Measurements from ENCODE around the gene GRM3. TPM values are rescaled to one million over a fixed set of nuclear protein-coding genes. Genes with fewer than 3 reads are reported as not detected.

Gene GRM3
- total and polyA plus RNA-seq, 4 donors = not detected

GRCh38 chr7:86790383-86790782 is 146.7 kb downstream of the GRM3 start:
- H3K4me3 ChIP-seq (ENCODE audit: low read length in 2 of 2) = no peak overlapping the region
- H3K27me3 ChIP-seq (ENCODE audit: control insufficient read depth in 1 of 2, insufficient read depth in 2 of 2, low read length in 1 of 2) = no peaks in the 10 kb centered on the region
- H3K9me3 ChIP-seq (ENCODE audit: control insufficient read depth, low read length) = no peaks in the 10 kb centered on the region
- H3K4me1 ChIP-seq (ENCODE audit: control insufficient read depth in 1 of 2, insufficient read depth in 2 of 2, low read length in 2 of 2) = no peaks in the 10 kb centered on the region
- DNase-seq = no peak
- intact Hi-C loops (cut with DNase I) = no loop called here
- H3K27ac ChIP-seq (ENCODE audit: low read depth in 1 of 2, low read length in 2 of 2) = no peak overlapping the region
- no peak for ATAC-seq (ENCODE audit: low FRiP score)
- H3K36me3 ChIP-seq (ENCODE audit: control insufficient read depth in 1 of 2, insufficient read depth in 2 of 2, low read length in 1 of 2) = no peaks in the 10 kb centered on the region

DNA sequence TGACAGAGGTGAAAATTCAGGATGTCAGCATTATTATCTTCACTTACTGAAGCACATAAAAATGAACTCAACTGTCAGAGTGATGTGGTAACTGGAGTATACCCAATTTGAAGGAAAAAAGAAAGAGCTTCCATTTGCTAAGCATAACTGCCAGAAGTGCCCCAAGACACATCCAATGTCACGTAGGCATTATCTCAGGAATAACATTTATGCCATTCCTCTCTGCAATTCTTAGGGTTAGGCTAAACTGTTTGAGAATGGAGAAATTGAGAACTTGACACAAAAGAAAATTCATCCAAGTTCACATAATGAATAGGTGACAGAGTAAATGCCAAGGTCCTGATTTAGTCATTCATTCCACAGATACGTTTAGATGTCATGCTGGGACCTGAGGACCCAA is 148.6 kb downstream of the GRM3 start:
- 8 to 16% methylated on average over 2 of the region's 2 CpGs for WGBS, 2 donors
- Histone ChIP-seq H3K9me3 (ENCODE audit: control insufficient read depth, low read length) (no peaks in the 10 kb centered on the region), H3K4me1 (ENCODE audit: control insufficient read depth in 1 of 2, insufficient read depth in 2 of 2, low read length in 2 of 2) (no peaks in the 10 kb centered on the region), H3K27ac (ENCODE audit: low read depth in 1 of 2, low read length in 2 of 2) (no peak overlapping the region), H3K4me3 (ENCODE audit: low read length in 2 of 2) (no peak overlapping the region), H3K36me3 (ENCODE audit: control insufficient read depth in 1 of 2, insufficient read depth in 2 of 2, low read length in 1 of 2) (no peaks in the 10 kb centered on the region), H3K27me3 (ENCODE audit: control insufficient read depth in 1 of 2, insufficient read depth in 2 of 2, low read length in 1 of 2) (no peaks in the 10 kb centered on the region)
- DNase-seq = no peak
- ATAC-seq (ENCODE audit: low FRiP score) = no peak
- intact Hi-C loops (cut with DNase I) = no loop called here

GRCh38 chr7:86793136-86793535 is 149.4 kb downstream of the GRM3 start:
- intact Hi-C loops (cut with DNase I) = no loop called here
- Histone ChIP-seq H3K36me3 (ENCODE audit: control insufficient read depth in 1 of 2, insufficient read depth in 2 of 2, low read length in 1 of 2) (no peaks in the 10 kb centered on the region), H3K4me3 (ENCODE audit: low read length in 2 of 2) (no peak overlapping the region), H3K4me1 (ENCODE audit: control insufficient read depth in 1 of 2, insufficient read depth in 2 of 2, low read length in 2 of 2) (no peaks in the 10 kb centered on the region), H3K27me3 (ENCODE audit: control insufficient read depth in 1 of 2, insufficient read depth in 2 of 2, low read length in 1 of 2) (no peaks in the 10 kb centered on the region), H3K27ac (ENCODE audit: low read depth in 1 of 2, low read length in 2 of 2) (no peak overlapping the region), H3K9me3 (ENCODE audit: control insufficient read depth, low read length) (no peaks in the 10 kb centered on the region)
- DNase-seq (no peak), ATAC-seq (ENCODE audit: low FRiP score) (no peak)
- WGBS, 2 donors = 4 to 6% methylated on average over 1 of the region's 1 CpG

GRCh38 chr7:86814661-86815379 is 171.1 kb downstream of the GRM3 start:
- intact Hi-C loops (cut with DNase I) = no loop called here
- H3K27me3 ChIP-seq (ENCODE audit: control insufficient read depth in 1 of 2, insufficient read depth in 2 of 2, low read length in 1 of 2) = no peaks in the 10 kb centered on the region
- no peaks in the 10 kb centered on the region for H3K4me1 ChIP-seq (ENCODE audit: control insufficient read depth in 1 of 2, insufficient read depth in 2 of 2, low read length in 2 of 2)
- DNase-seq (no peak), ATAC-seq (ENCODE audit: low FRiP score) (no peak)
- 25 to 28% methylated on average over 5 of the region's 5 CpGs for WGBS, 2 donors
- H3K9me3 ChIP-seq (ENCODE audit: control insufficient read depth, low read length) = no peaks in the 10 kb centered on the region
- H3K36me3 ChIP-seq (ENCODE audit: control insufficient read depth in 1 of 2, insufficient read depth in 2 of 2, low read length in 1 of 2) = no peaks in the 10 kb centered on the region
- no peak overlapping the region for H3K27ac ChIP-seq (ENCODE audit: low read depth in 1 of 2, low read length in 2 of 2)
- no peak overlapping the region for H3K4me3 ChIP-seq (ENCODE audit: low read length in 2 of 2)

DNA sequence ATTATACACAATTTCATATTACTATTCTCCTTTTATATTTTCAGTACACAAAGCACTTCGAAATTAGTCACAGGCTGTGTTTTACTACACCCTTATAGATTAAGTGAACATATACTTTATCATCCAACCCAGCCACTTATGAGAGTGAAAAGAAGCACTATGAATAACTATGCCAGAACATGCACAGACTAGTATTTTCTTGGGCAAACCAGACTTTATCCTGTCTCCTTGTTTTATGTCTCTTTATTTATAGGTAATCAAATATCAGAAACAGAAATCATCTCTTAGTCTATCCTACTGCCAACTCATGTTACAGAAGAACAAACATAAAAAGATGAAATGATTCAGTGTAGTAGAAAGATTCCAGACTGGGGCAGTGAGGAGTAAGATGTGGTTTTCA is 171.8 kb downstream of the GRM3 start:
- no peaks in the 10 kb centered on the region for H3K4me1 ChIP-seq (ENCODE audit: control insufficient read depth in 1 of 2, insufficient read depth in 2 of 2, low read length in 2 of 2)
- H3K9me3 ChIP-seq (ENCODE audit: control insufficient read depth, low read length) = no peaks in the 10 kb centered on the region
- H3K27ac ChIP-seq (ENCODE audit: low read depth in 1 of 2, low read length in 2 of 2) = no peak overlapping the region
- intact Hi-C loops (cut with DNase I) = no loop called here
- DNase-seq (no peak), ATAC-seq (ENCODE audit: low FRiP score) (no peak)
- no peaks in the 10 kb centered on the region for H3K36me3 ChIP-seq (ENCODE audit: control insufficient read depth in 1 of 2, insufficient read depth in 2 of 2, low read length in 1 of 2)
- H3K27me3 ChIP-seq (ENCODE audit: control insufficient read depth in 1 of 2, insufficient read depth in 2 of 2, low read length in 1 of 2) = no peaks in the 10 kb centered on the region
- no peak overlapping the region for H3K4me3 ChIP-seq (ENCODE audit: low read length in 2 of 2)
- WGBS, 2 donors = 85 to 89% methylated on average over 1 of the region's 1 CpG

GRCh38 chr7:86818903-86819302 is 175.2 kb downstream of the GRM3 start:
- Histone ChIP-seq H3K36me3 (ENCODE audit: control insufficient read depth in 1 of 2, insufficient read depth in 2 of 2, low read length in 1 of 2) (no peaks in the 10 kb centered on the region), H3K27ac (ENCODE audit: low read depth in 1 of 2, low read length in 2 of 2) (no peak overlapping the region), H3K27me3 (ENCODE audit: control insufficient read depth in 1 of 2, insufficient read depth in 2 of 2, low read length in 1 of 2) (peaks cover 0 to 1% of the 10 kb centered on the region in 2 donors), H3K4me3 (ENCODE audit: low read length in 2 of 2) (no peak overlapping the region), H3K4me1 (ENCODE audit: control insufficient read depth in 1 of 2, insufficient read depth in 2 of 2, low read length in 2 of 2) (no peaks in the 10 kb centered on the region), H3K9me3 (ENCODE audit: control insufficient read depth, low read length) (no peaks in the 10 kb centered on the region)
- ATAC-seq (ENCODE audit: low FRiP score) (no peak), DNase-seq (no peak)
- intact Hi-C loops (cut with DNase I) = no loop called here
- WGBS, 2 donors = 42 to 49% methylated on average over 2 of the region's 2 CpGs

GRCh38 chr7:86823769-86824168 is 180.1 kb downstream of the GRM3 start:
- no peak for ATAC-seq (ENCODE audit: low FRiP score)
- Histone ChIP-seq H3K9me3 (ENCODE audit: control insufficient read depth, low read length) (no peaks in the 10 kb centered on the region), H3K4me1 (ENCODE audit: control insufficient read depth in 1 of 2, insufficient read depth in 2 of 2, low read length in 2 of 2) (no peaks in the 10 kb centered on the region), H3K27ac (ENCODE audit: low read depth in 1 of 2, low read length in 2 of 2) (no peak overlapping the region), H3K27me3 (ENCODE audit: control insufficient read depth in 1 of 2, insufficient read depth in 2 of 2, low read length in 1 of 2) (peaks cover 0 to 1% of the 10 kb centered on the region in 2 donors), H3K36me3 (ENCODE audit: control insufficient read depth in 1 of 2, insufficient read depth in 2 of 2, low read length in 1 of 2) (no peaks in the 10 kb centered on the region), H3K4me3 (ENCODE audit: low read length in 2 of 2) (no peak overlapping the region)
- intact Hi-C loops (cut with DNase I) = no loop called here
- DNase-seq = no peak
- WGBS, 2 donors = 67 to 72% methylated on average over 2 of the region's 2 CpGs

- H3K36me3 ChIP-seq (ENCODE audit: control insufficient read depth in 1 of 2, insufficient read depth in 2 of 2, low read length in 1 of 2) = no peaks in the 10 kb centered on the region
- H3K9me3 ChIP-seq (ENCODE audit: control insufficient read depth, low read length) = no peaks in the 10 kb centered on the region
- H3K4me1 ChIP-seq (ENCODE audit: control insufficient read depth in 1 of 2, insufficient read depth in 2 of 2, low read length in 2 of 2) = no peaks in the 10 kb centered on the region
- peaks cover 0 to 1% of the 10 kb centered on the region in 2 donors for H3K27me3 ChIP-seq (ENCODE audit: control insufficient read depth in 1 of 2, insufficient read depth in 2 of 2, low read length in 1 of 2)
- no peak for ATAC-seq (ENCODE audit: low FRiP score)
- 48 to 63% methylated on average over 4 of the region's 4 CpGs for WGBS, 2 donors
- H3K27ac ChIP-seq (ENCODE audit: low read depth in 1 of 2, low read length in 2 of 2) = no peak overlapping the region
- no peak overlapping the region for H3K4me3 ChIP-seq (ENCODE audit: low read length in 2 of 2)
- no peak for DNase-seq
- intact Hi-C loops (cut with DNase I) = no loop called here
Observed at GRCh38 chr7:86825264-86825663, 181.6 kb downstream of the GRM3 start.

GRCh38 chr7:86826948-86827347 is 183.2 kb downstream of the GRM3 start:
- no peaks in the 10 kb centered on the region for H3K4me1 ChIP-seq (ENCODE audit: control insufficient read depth in 1 of 2, insufficient read depth in 2 of 2, low read length in 2 of 2)
- peaks cover 0 to 1% of the 10 kb centered on the region in 2 donors for H3K27me3 ChIP-seq (ENCODE audit: control insufficient read depth in 1 of 2, insufficient read depth in 2 of 2, low read length in 1 of 2)
- no peaks in the 10 kb centered on the region for H3K36me3 ChIP-seq (ENCODE audit: control insufficient read depth in 1 of 2, insufficient read depth in 2 of 2, low read length in 1 of 2)
- DNase-seq (no peak), ATAC-seq (ENCODE audit: low FRiP score) (no peak)
- WGBS, 2 donors = 82 to 83% methylated on average over 1 of the region's 1 CpG
- no peak overlapping the region for H3K4me3 ChIP-seq (ENCODE audit: low read length in 2 of 2)
- no peaks in the 10 kb centered on the region for H3K9me3 ChIP-seq (ENCODE audit: control insufficient read depth, low read length)
- intact Hi-C loops (cut with DNase I) = no loop called here
- H3K27ac ChIP-seq (ENCODE audit: low read depth in 1 of 2, low read length in 2 of 2) = no peak overlapping the region

Data from aorta (tissue), 5 donors.